Smooth muscle cell of the brain vasculature (primary cell): ENCODE measurements around the gene NCLN.
"Not testable (repeated sequence)": the region's sequence is repeated elsewhere in the genome, so short reads cannot be mapped to it uniquely, and the experiment has no call there.

Experiments
- DNase-seq: peaks from one replicate; pipeline ENCODE4 v3.0.0-alpha.2; 2012; ENCODE audit warnings: low read depth, low spot score

Gene NCLN

GRCh38 chr19:3154957-3155736 lies 30.6 kb upstream of the NCLN start:
- DNase-seq = peak; percentile 40

- no peak for DNase-seq
These were observed 28.5 kb upstream of the NCLN start for GRCh38 chr19:3157096-3157845.

- no peak for DNase-seq
These were observed 26.2 kb upstream of the NCLN start for GRCh38 chr19:3159565-3159964.

GRCh38 chr19:3160219-3160618 lies 25.5 kb upstream of the NCLN start:
- no peak for DNase-seq

GRCh38 chr19:3161453-3161852 lies 24.3 kb upstream of the NCLN start:
- DNase-seq = no peak

GRCh38 chr19:3162418-3163229 lies 23.1 kb upstream of the NCLN start:
- no peak for DNase-seq

GRCh38 chr19:3163230-3163886 lies 22.4 kb upstream of the NCLN start:
- no peak for DNase-seq

GRCh38 chr19:3163943-3164342 lies 21.8 kb upstream of the NCLN start:
- DNase-seq = no peak

GRCh38 chr19:3167533-3168272 lies 18.0 kb upstream of the NCLN start:
- no peak for DNase-seq

- DNase-seq = no peak
These were observed 13.6 kb upstream of the NCLN start for GRCh38 chr19:3171894-3172672.

- DNase-seq = not testable (repeated sequence)
These were observed 13.1 kb upstream of the NCLN start for GRCh38 chr19:3172673-3173000.

- DNase-seq = no peak
These were observed 9.7 kb upstream of the NCLN start for GRCh38 chr19:3175781-3176714.

GRCh38 chr19:3176715-3177501 lies 8.8 kb upstream of the NCLN start:
- no peak for DNase-seq

GRCh38 chr19:3178377-3178972 lies 7.3 kb upstream of the NCLN start, which contains the start of gene S1PR4:
S1PR4 (plus strand) TSS chr19:3178769; CDS start chr19:3178793, 24 bp downstream.
- DNase-seq = no peak

- no peak for DNase-seq
These were observed 6.6 kb upstream of the NCLN start for GRCh38 chr19:3178973-3179738.

- DNase-seq = no peak
These were observed 5.9 kb upstream of the NCLN start for GRCh38 chr19:3179739-3180293.
